NCI-H128 (cell line): ENCODE results near the gene UBTF.
A peak's percentile ranks its signal among the peaks of the same experiment; 100 is the strongest.
"Not testable (repeated sequence)": the region's sequence is repeated elsewhere in the genome, so short reads cannot be mapped to it uniquely, and the experiment has no call there.

Experiments used
- DNase-seq: peaks from one replicate; lab custom pipeline; 2025; ENCODE audit not compliant: unreplicated experiment; lab: John Stamatoyannopoulos, UW

Gene UBTF

GRCh38 chr17:44247876-44248736 lies 28.6 kb upstream of the UBTF start:
- DNase-seq = no peak

DNA sequence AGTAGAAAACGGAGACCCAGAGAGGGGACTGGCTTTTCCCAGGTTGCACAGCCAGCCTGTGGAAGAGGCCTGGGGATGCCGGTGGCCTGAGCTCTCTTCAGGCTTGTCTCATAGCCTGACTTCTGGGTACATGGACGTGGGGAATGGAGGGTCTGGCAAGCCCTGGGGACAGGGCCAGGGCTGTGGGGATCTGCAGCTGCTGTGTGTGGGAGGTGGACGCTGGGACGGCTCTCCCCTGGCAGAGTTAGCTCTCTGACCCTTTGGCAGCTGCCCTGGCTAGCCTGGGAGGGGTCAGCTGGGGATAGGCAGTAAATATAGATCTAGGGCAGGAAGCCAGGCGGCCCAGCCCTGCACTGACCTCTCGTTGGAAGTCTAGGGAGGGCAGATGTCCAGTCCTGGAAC lies 28.0 kb upstream of the UBTF start:
- DNase-seq = no peak

GRCh38 chr17:44241106-44241624 lies 21.7 kb upstream of the UBTF start:
- DNase-seq = no peak

- not testable (repeated sequence) for DNase-seq
These were observed 18.4 kb upstream of the UBTF start for GRCh38 chr17:44237886-44238285.

DNA sequence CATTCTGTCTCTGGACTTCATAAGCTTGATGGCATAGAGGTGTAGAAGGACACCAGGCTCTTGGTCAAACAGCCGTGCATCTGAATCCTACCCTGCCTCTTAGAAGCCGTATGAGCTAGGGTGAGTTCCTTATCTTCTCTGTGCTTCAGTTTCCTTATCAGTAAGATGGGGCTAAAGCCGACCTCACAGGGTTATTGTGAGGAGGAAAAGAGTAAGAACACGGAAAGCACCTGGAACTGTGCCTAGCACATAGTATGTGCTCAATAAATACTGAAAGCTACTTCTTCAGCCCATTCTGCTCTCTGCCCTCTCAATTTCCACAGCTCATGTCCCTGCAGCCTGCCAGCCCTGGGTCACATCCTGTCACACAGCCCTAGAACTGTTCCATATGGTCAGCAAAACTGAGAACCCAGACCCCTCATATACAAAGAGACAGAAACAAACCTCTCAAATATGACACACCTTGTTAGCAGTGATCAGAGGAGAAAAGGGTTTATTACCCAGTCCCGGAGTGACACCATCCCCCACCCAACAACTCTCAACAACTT lies 17.0 kb upstream of the UBTF start:
- no peak for DNase-seq

DNA sequence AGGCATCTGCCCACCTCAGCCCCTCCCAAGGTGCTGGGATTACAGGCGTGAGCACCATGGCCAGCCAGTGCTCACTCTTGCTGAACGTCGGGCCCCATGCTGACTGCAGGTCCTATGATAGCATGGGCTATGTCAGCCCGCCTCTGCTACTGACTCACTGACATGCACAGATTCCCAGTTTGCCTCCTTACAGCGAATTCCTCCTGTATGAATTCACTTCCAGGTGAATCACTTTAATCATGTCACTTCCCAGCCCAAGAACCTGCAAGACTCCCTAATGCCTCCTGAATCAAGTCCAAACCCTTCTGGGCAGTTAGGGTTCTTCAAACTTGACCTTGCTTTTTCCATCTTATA lies 16.1 kb upstream of the UBTF start:
- no peak for DNase-seq

DNA sequence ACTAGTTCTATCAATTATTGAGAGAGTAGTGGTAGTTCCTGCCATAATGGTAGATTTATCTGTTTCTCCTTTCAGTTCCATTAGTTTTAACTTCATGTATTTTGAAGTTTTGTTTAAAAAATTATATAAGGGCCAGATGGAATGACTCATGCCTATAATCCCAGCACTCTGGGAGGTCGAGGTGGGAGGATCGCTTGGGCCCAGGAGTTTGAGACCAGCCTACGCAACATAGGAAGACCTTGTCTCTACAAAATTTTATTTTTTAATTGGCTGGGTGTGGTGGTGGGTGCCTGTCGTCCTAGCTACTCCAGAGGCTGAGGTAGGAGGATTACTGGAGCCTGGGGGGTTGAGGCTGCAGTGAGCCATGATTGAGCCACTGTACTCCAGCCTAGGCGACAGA lies 14.1 kb upstream of the UBTF start:
- no peak for DNase-seq

DNA sequence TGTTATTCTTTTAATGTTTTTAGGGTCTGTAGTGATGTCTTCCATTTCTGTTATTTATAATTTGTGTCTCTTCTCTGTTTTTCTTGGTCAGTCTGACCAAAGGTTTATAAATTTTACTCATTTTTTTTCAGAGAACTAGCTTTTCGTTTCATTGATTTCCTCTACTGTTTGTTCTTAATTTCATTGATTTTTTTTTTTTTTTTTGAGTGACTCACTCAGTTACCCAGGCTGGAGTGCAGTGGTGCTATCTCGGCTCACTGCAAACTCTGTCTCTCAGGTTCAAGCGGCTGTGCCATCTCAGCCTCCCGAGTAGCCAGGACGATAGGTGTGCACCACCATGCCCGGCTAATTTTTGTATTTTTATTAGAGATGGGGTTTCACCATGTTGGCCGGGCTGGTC lies 12.6 kb upstream of the UBTF start:
- DNase-seq = no peak

GRCh38 chr17:44230140-44230539 lies 10.7 kb upstream of the UBTF start:
- no peak for DNase-seq

- no peak for DNase-seq
These were observed 9.6 kb upstream of the UBTF start for GRCh38 chr17:44229090-44229489.

DNA sequence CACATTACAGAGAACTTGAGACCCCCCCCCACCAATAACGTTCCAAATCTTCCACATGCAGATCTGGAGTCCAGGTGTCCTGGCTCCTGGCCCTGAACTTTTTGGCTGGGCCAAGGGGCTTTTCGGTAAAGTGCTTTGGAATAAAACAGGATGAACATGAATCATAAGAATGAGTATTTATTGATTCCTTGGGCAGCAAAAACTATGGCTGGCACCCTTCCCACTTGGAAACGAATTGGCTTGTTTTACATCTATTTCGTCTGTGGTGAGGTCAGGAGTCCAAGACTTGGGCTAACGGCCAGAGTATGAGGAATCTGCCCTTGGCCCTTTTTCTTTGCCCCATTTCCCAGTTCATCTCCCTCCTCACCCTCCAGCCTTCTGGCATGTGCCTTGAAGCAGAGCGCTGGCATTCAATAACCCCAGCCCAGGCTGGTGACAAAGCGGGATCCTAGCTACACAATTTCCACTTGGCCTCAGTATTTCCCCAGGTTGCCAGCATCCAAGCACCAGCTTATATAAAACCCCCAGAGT lies 4.1 kb upstream of the UBTF start:
- DNase-seq = no peak

DNA sequence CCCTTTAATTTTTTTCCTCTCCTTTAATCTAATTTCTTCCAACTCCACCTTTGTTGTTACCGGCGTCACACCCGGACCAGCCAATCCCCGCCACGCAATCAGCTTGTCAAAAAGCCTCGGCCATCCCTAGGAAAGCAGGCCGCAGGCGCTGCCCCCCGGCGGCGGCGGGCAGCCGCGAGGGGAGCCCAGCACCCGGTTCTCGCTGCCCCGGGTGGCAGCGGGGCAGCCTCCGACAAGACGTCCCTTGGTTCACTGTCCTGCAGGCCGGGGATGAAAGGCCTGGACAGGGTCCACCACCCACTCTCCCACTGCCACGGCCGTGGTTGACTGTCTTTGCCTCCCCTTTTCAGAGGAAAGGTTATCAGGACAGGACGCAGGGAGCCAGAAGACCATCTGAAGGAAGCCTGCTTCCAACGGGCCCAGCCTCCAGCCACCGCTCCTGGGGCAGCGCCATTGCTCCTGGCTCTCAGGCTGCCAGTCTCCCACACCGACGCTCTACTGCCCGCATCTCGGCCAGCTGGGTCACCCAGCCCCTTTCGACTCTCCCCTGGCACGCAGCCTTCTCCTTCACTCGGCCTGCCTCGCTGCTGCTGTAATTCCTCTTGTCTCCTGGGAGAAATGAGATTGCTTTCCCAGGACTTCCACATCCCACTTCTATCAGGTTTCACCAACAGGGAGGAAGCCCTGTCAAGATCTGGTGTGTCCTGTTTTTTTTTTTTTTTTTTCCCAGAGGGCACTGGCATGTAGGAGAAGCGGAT lies 2.8 kb upstream of the UBTF start:
- peak; percentile 28 for DNase-seq

DNA sequence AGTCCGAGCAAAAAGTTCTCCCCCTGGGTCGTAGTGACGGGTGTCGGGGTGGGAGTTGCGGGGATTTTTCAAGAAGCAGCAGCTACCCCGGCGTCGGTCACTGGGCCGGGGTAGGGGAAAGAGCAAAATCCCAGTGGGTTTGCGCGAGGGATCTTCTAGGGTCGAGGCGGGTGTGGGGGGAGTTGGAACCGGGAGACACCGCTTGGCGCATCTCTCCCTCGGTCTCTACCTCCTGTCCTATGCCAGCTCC lies 2.3 kb upstream of the UBTF start:
- DNase-seq = no peak

- DNase-seq = peak; percentile 34
These were observed 1.8 kb upstream of the UBTF start for GRCh38 chr17:44221084-44221861.

GRCh38 chr17:44220213-44221083 lies 973 bp upstream of the UBTF start:
- DNase-seq = no peak

GRCh38 chr17:44219108-44219615 lies 313 bp downstream of the UBTF start:
- no peak for DNase-seq

DNA sequence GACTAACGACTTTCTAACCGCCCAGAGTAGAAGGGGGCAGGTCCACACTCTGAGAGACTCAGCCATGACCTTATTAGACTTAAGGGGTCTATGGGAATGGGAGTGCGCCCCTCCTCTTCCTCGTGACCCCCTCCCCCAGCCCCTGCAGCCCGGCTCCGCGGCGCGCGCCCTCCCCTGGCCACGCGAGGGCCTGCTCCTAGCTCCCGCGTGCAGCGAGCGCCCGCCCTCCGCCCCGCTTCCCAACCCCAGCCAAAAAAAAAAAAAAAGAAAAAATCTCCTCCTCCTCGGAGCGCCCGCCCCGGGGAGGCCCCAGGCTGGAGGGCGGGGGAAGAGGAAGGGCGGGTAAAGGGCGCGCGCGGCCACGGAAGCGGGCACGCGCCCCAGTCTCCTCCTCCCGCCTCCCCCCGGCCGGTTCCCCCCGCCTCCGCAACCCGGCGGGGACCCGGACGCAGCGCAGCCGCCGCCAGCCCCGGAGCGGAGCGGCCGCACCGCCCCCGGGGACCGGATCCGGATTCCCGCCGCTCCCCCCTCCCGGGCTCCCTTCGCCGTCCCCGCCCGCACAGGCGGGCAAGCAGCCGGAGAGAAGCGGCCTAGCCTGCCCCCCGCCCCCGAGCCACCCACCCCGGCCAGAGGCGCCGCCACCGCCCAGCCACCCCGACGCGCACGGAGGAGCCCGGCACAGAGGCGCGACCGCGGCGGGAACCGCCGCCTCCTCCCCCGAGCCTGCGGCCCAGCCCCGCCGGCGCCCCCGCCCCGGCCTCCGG lies 949 bp downstream of the UBTF start:
- peak; percentile 76 for DNase-seq

- DNase-seq = no peak
These were observed 1.6 kb downstream of the UBTF start for GRCh38 chr17:44217738-44218343.

GRCh38 chr17:44216694-44217093 lies 2.8 kb downstream of the UBTF start:
- no peak for DNase-seq
